ENCODE measurements around the gene ZNF365.

ZNF365 gene

GRCh38 chr10:62426600-62426999 lies 52.4 kb downstream of the ZNF365 start:
- no peak overlapping the region for H3K4me3 ChIP-seq (ENCODE audit: low read depth in 1 of 2, low read length in 2 of 2)
- no peaks in the 10 kb centered on the region for H3K27me3 ChIP-seq (ENCODE audit: low read depth, low read length)
- no peaks in the 10 kb centered on the region for H3K36me3 ChIP-seq (ENCODE audit: control insufficient read depth in 1 of 2, insufficient read depth in 2 of 2, low read length in 2 of 2)
- H3K9me3 ChIP-seq (ENCODE audit: control insufficient read depth in 1 of 2, low read length in 2 of 2) = no peaks in the 10 kb centered on the region
- H3K4me1 ChIP-seq (ENCODE audit: control insufficient read depth in 1 of 2, insufficient read depth in 2 of 2, low read length in 2 of 2) = no peaks in the 10 kb centered on the region
- H3K27ac ChIP-seq (ENCODE audit: low read length) = no peak overlapping the region

- H3K27ac ChIP-seq (ENCODE audit: low read length) = no peak overlapping the region
- H3K9me3 ChIP-seq (ENCODE audit: control insufficient read depth in 1 of 2, low read length in 2 of 2) = no peaks in the 10 kb centered on the region
- no peaks in the 10 kb centered on the region for H3K27me3 ChIP-seq (ENCODE audit: low read depth, low read length)
- H3K36me3 ChIP-seq (ENCODE audit: control insufficient read depth in 1 of 2, insufficient read depth in 2 of 2, low read length in 2 of 2) = no peaks in the 10 kb centered on the region
- no peaks in the 10 kb centered on the region for H3K4me1 ChIP-seq (ENCODE audit: control insufficient read depth in 1 of 2, insufficient read depth in 2 of 2, low read length in 2 of 2)
- no peak overlapping the region for H3K4me3 ChIP-seq (ENCODE audit: low read depth in 1 of 2, low read length in 2 of 2)
These were observed 56.7 kb downstream of the ZNF365 start for GRCh38 chr10:62430881-62431280.

DNA sequence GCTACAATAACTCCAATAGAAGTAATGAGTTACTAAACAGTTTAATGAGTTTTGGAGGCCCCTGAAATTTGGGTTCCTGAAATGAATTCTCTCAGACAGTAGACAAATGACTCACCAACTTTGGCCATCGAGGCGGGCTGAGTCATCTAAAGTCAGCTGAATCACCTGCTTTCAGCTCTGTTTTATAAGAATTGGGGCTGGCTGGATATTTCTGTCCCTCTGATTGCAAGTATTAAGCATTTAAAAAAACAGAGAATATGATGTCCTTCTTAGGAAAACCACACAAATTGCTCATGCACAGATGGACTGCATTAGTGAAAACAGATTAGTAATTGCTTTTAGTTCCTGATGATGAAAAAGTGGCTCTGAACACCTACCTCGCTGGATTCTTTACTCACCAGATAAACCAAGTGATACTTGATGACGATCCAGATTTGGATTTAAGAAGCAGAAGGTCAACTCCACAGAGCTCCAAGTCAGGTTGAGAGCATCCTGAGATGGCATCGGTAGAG lies 59.1 kb downstream of the ZNF365 start:
- H3K4me1 ChIP-seq (ENCODE audit: control insufficient read depth in 1 of 2, insufficient read depth in 2 of 2, low read length in 2 of 2) = no peaks in the 10 kb centered on the region
- no peaks in the 10 kb centered on the region for H3K9me3 ChIP-seq (ENCODE audit: control insufficient read depth in 1 of 2, low read length in 2 of 2)
- H3K36me3 ChIP-seq (ENCODE audit: control insufficient read depth in 1 of 2, insufficient read depth in 2 of 2, low read length in 2 of 2) = no peaks in the 10 kb centered on the region
- H3K27ac ChIP-seq (ENCODE audit: low read length) = no peak overlapping the region
- no peaks in the 10 kb centered on the region for H3K27me3 ChIP-seq (ENCODE audit: low read depth, low read length)
- no peak overlapping the region for H3K4me3 ChIP-seq (ENCODE audit: low read depth in 1 of 2, low read length in 2 of 2)

DNA sequence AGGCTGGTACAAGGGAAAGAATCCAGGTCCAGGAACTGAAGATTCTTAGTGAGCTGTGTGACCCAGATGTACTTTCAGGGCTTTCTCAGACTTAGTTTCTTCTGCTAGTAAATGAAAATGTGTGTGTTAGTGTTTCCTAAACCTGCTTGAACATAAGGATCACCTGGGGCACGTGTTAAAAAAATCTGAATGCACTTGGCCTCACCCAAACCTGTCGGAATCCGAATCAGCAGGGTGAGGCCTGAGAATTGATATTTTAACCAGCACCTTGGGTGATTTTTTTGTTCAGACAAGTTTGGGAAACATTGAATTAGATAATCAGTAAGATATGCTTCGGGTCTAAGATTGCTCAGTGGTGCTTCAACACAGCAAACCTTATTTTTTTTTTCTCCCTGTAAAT lies 59.7 kb downstream of the ZNF365 start:
- H3K4me1 ChIP-seq (ENCODE audit: control insufficient read depth in 1 of 2, insufficient read depth in 2 of 2, low read length in 2 of 2) = no peaks in the 10 kb centered on the region
- no peak overlapping the region for H3K27ac ChIP-seq (ENCODE audit: low read length)
- no peaks in the 10 kb centered on the region for H3K27me3 ChIP-seq (ENCODE audit: low read depth, low read length)
- H3K9me3 ChIP-seq (ENCODE audit: control insufficient read depth in 1 of 2, low read length in 2 of 2) = no peaks in the 10 kb centered on the region
- H3K4me3 ChIP-seq (ENCODE audit: low read depth in 1 of 2, low read length in 2 of 2) = no peak overlapping the region
- no peaks in the 10 kb centered on the region for H3K36me3 ChIP-seq (ENCODE audit: control insufficient read depth in 1 of 2, insufficient read depth in 2 of 2, low read length in 2 of 2)

GRCh38 chr10:62437696-62438095 lies 63.5 kb downstream of the ZNF365 start:
- Histone ChIP-seq H3K36me3 (ENCODE audit: control insufficient read depth in 1 of 2, insufficient read depth in 2 of 2, low read length in 2 of 2) (no peaks in the 10 kb centered on the region), H3K27me3 (ENCODE audit: low read depth, low read length) (no peaks in the 10 kb centered on the region), H3K27ac (ENCODE audit: low read length) (no peak overlapping the region), H3K4me3 (ENCODE audit: low read depth in 1 of 2, low read length in 2 of 2) (no peak overlapping the region), H3K4me1 (ENCODE audit: control insufficient read depth in 1 of 2, insufficient read depth in 2 of 2, low read length in 2 of 2) (peaks cover 0 to 9% of the 10 kb centered on the region in 2 donors), H3K9me3 (ENCODE audit: control insufficient read depth in 1 of 2, low read length in 2 of 2) (no peaks in the 10 kb centered on the region)

- Histone ChIP-seq H3K9me3 (ENCODE audit: control insufficient read depth in 1 of 2, low read length in 2 of 2) (no peaks in the 10 kb centered on the region), H3K27me3 (ENCODE audit: low read depth, low read length) (no peaks in the 10 kb centered on the region), H3K36me3 (ENCODE audit: control insufficient read depth in 1 of 2, insufficient read depth in 2 of 2, low read length in 2 of 2) (no peaks in the 10 kb centered on the region), H3K4me3 (ENCODE audit: low read depth in 1 of 2, low read length in 2 of 2) (no peak overlapping the region), H3K27ac (ENCODE audit: low read length) (no peak overlapping the region), H3K4me1 (ENCODE audit: control insufficient read depth in 1 of 2, insufficient read depth in 2 of 2, low read length in 2 of 2) (peaks cover 0 to 12% of the 10 kb centered on the region in 2 donors)
These were observed 67.8 kb downstream of the ZNF365 start for GRCh38 chr10:62442006-62442405.

- peaks cover 0 to 12% of the 10 kb centered on the region in 2 donors for H3K4me1 ChIP-seq (ENCODE audit: control insufficient read depth in 1 of 2, insufficient read depth in 2 of 2, low read length in 2 of 2)
- no peaks in the 10 kb centered on the region for H3K36me3 ChIP-seq (ENCODE audit: control insufficient read depth in 1 of 2, insufficient read depth in 2 of 2, low read length in 2 of 2)
- no peak overlapping the region for H3K27ac ChIP-seq (ENCODE audit: low read length)
- no peaks in the 10 kb centered on the region for H3K9me3 ChIP-seq (ENCODE audit: control insufficient read depth in 1 of 2, low read length in 2 of 2)
- no peak overlapping the region for H3K4me3 ChIP-seq (ENCODE audit: low read depth in 1 of 2, low read length in 2 of 2)
- no peaks in the 10 kb centered on the region for H3K27me3 ChIP-seq (ENCODE audit: low read depth, low read length)
These were observed 68.9 kb downstream of the ZNF365 start for GRCh38 chr10:62442894-62443669.

DNA sequence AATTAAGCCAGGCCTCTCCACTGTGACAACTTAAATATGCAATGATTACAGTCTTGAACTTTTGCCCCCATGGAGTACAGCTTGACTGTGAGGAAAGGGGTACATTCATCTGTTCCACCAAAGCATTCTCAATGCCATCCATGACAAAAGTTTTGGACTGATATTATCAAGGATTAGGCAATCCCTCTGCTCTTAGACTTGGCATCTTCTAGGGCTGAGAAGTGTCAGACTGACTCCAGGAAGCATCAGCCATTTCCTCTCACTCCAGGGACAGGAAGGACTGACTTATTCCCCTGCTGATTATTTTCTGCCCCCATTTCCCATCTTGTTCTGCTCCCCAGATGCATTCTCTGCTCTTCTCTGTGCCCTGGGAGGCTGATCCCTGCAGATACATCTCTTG lies 69.7 kb downstream of the ZNF365 start:
- no peak overlapping the region for H3K27ac ChIP-seq (ENCODE audit: low read length)
- no peaks in the 10 kb centered on the region for H3K27me3 ChIP-seq (ENCODE audit: low read depth, low read length)
- no peak overlapping the region for H3K4me3 ChIP-seq (ENCODE audit: low read depth in 1 of 2, low read length in 2 of 2)
- H3K36me3 ChIP-seq (ENCODE audit: control insufficient read depth in 1 of 2, insufficient read depth in 2 of 2, low read length in 2 of 2) = no peaks in the 10 kb centered on the region
- H3K4me1 ChIP-seq (ENCODE audit: control insufficient read depth in 1 of 2, insufficient read depth in 2 of 2, low read length in 2 of 2) = peaks cover 0 to 12% of the 10 kb centered on the region in 2 donors
- no peaks in the 10 kb centered on the region for H3K9me3 ChIP-seq (ENCODE audit: control insufficient read depth in 1 of 2, low read length in 2 of 2)

- Histone ChIP-seq H3K9me3 (ENCODE audit: control insufficient read depth in 1 of 2, low read length in 2 of 2) (no peaks in the 10 kb centered on the region), H3K4me1 (ENCODE audit: control insufficient read depth in 1 of 2, insufficient read depth in 2 of 2, low read length in 2 of 2) (peaks cover 0 to 12% of the 10 kb centered on the region in 2 donors), H3K27me3 (ENCODE audit: low read depth, low read length) (no peaks in the 10 kb centered on the region), H3K36me3 (ENCODE audit: control insufficient read depth in 1 of 2, insufficient read depth in 2 of 2, low read length in 2 of 2) (no peaks in the 10 kb centered on the region), H3K4me3 (ENCODE audit: low read depth in 1 of 2, low read length in 2 of 2) (no peak overlapping the region), H3K27ac (ENCODE audit: low read length) (no peak overlapping the region)
These were observed 72.5 kb downstream of the ZNF365 start for GRCh38 chr10:62446627-62447026.

- Histone ChIP-seq H3K27ac (ENCODE audit: low read length) (no peak overlapping the region), H3K9me3 (ENCODE audit: control insufficient read depth in 1 of 2, low read length in 2 of 2) (no peaks in the 10 kb centered on the region), H3K4me1 (ENCODE audit: control insufficient read depth in 1 of 2, insufficient read depth in 2 of 2, low read length in 2 of 2) (no peaks in the 10 kb centered on the region), H3K27me3 (ENCODE audit: low read depth, low read length) (no peaks in the 10 kb centered on the region), H3K36me3 (ENCODE audit: control insufficient read depth in 1 of 2, insufficient read depth in 2 of 2, low read length in 2 of 2) (no peaks in the 10 kb centered on the region), H3K4me3 (ENCODE audit: low read depth in 1 of 2, low read length in 2 of 2) (no peak overlapping the region)
These were observed 76.9 kb downstream of the ZNF365 start for GRCh38 chr10:62450912-62451610.

DNA sequence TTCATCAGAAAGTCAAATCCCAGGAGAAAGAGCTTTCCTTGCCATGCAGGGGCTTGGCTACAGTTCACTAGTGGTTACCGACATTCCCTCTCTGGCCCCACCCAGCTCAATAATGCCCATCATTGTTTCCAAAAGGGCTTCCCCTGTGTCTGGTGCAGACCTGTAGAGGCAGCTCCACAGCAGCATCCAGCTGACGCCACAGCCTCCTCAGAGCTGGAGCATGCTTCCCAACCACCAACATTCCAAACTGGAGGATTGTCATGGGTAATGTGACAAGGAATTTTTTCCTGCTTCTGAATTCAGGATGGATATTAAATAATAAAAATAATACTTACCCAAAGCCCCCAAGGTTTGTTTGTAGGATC lies 77.4 kb downstream of the ZNF365 start:
- Histone ChIP-seq H3K27ac (ENCODE audit: low read length) (no peak overlapping the region), H3K27me3 (ENCODE audit: low read depth, low read length) (no peaks in the 10 kb centered on the region), H3K4me3 (ENCODE audit: low read depth in 1 of 2, low read length in 2 of 2) (no peak overlapping the region), H3K9me3 (ENCODE audit: control insufficient read depth in 1 of 2, low read length in 2 of 2) (no peaks in the 10 kb centered on the region), H3K4me1 (ENCODE audit: control insufficient read depth in 1 of 2, insufficient read depth in 2 of 2, low read length in 2 of 2) (no peaks in the 10 kb centered on the region), H3K36me3 (ENCODE audit: control insufficient read depth in 1 of 2, insufficient read depth in 2 of 2, low read length in 2 of 2) (no peaks in the 10 kb centered on the region)

Measured in muscle layer of duodenum (tissue), 2 donors.